ENCODE results near the gene TCF4. TPM values are rescaled to one million over a fixed set of nuclear protein-coding genes. Genes with fewer than 3 reads are reported as not detected.

TCF4 gene
- total RNA-seq, 1 experiment from 2014 or later = 0.42 TPM

GRCh38 chr18:55268628-55269275 is 319.2 kb downstream of the TCF4 start:
- no TSS peak for BruUV-seq (replicated peaks)
- ATAC-seq (no peak), DNase-seq (ENCODE audit: low read depth, low spot score) (no peak)
- Histone ChIP-seq H3K36me3 (ENCODE audit: control insufficient read depth in 1 of 2, insufficient read depth in 2 of 2, low read length in 2 of 2) (no peaks in the 10 kb centered on the region), H3K4me1 (ENCODE audit: control insufficient read depth in 1 of 2, insufficient read depth in 2 of 2, low read length in 2 of 2) (no peaks in the 10 kb centered on the region), H3K27ac (ENCODE audit: low read depth, low read length) (no peak overlapping the region), H4K20me1 (ENCODE audit: insufficient read depth) (no peaks in the 10 kb centered on the region), H3K9ac (ENCODE audit: low read length) (no peak overlapping the region), H3K27me3 (ENCODE audit: insufficient read depth, low read length) (no peaks in the 10 kb centered on the region), H2AFZ (ENCODE audit: low read depth, low read length, poor library complexity, severe bottlenecking) (no peak overlapping the region), H3K4me3 (replicated peaks in 1 of 2; ENCODE audit: low read depth in 1 of 2, low read length in 2 of 2) (no peak overlapping the region), H3K9me3 (ENCODE audit: control insufficient read depth in 1 of 2, insufficient read depth in 1 of 2, low read depth in 1 of 2, low read length in 2 of 2) (no peaks in the 10 kb centered on the region), H3K9me2 (ENCODE audit: insufficient read depth) (no peaks in the 10 kb centered on the region), H3K79me2 (ENCODE audit: insufficient read depth, low read length) (no peaks in the 10 kb centered on the region), H3K4me2 (ENCODE audit: low read length) (no peak overlapping the region)
- TF ChIP-seq REST (IDR thresholded peaks at IDR 0.05; ENCODE audit: low read depth) (no peak), YY1 (IDR thresholded peaks at IDR 0.05; ENCODE audit: extremely low read depth, insufficient replicate concordance, low read depth, low read length) (no peak), POLR2A (IDR thresholded peaks at IDR 0.05; ENCODE audit: borderline replicate concordance, extremely low read depth, insufficient read depth, insufficient read length) (no peak), POLR2AphosphoS5 (IDR thresholded peaks at IDR 0.05; ENCODE audit: low read depth, low read length) (no peak), CEBPB (IDR thresholded peaks at IDR 0.05; ENCODE audit: low read depth) (no peak), EZH2phosphoT487 (IDR thresholded peaks at IDR 0.05; ENCODE audit: borderline replicate concordance) (no peak), TCF7L2 (IDR thresholded peaks at IDR 0.05; ENCODE audit: borderline replicate concordance, extremely low read depth, insufficient read depth, insufficient read length) (no peak), CBX3 (IDR thresholded peaks at IDR 0.05; ENCODE audit: low read depth) (no peak), ELF1 (IDR thresholded peaks at IDR 0.05; ENCODE audit: borderline replicate concordance, low read depth) (no peak), CTCF (IDR thresholded peaks at IDR 0.05 in 2 of 3, conservative IDR thresholded peaks at IDR 0.05 in 1 of 3; ENCODE audit: borderline replicate concordance in 1 of 3, insufficient read depth in 1 of 3, low read depth in 2 of 3, low read length in 2 of 3) (no peak), EGR1 (IDR thresholded peaks at IDR 0.05; ENCODE audit: low read depth) (no peak), JUND (IDR thresholded peaks at IDR 0.05) (no peak), SP1 (IDR thresholded peaks at IDR 0.05; ENCODE audit: low read depth) (no peak), FOSL1 (IDR thresholded peaks at IDR 0.05; ENCODE audit: low read depth) (no peak), SIN3A (IDR thresholded peaks at IDR 0.05; ENCODE audit: low read depth) (no peak), RAD21 (IDR thresholded peaks at IDR 0.05; ENCODE audit: low read depth) (no peak), ZBTB33 (IDR thresholded peaks at IDR 0.05; ENCODE audit: extremely low read depth, insufficient replicate concordance, low read length) (no peak), SRF (IDR thresholded peaks at IDR 0.05; ENCODE audit: low read depth) (no peak), ZNF274 (IDR thresholded peaks at IDR 0.05; ENCODE audit: low read depth, low read length) (no peak)
- CTCF ChIA-PET = no interaction called here
- RAD21 ChIA-PET (ENCODE audit: low non-redundant PET in 1 of 2, low total read pairs in 2 of 2, uncharacterized antibody in 2 of 2, unreplicated experiment in 2 of 2) = no interaction called here
- intact Hi-C loops (cut with micrococcal nuclease) = no loop called here
- POLR2A ChIA-PET = no interaction called here
